ENCODE data around the gene CDC14B. TPM values are rescaled to one million over a fixed set of nuclear protein-coding genes. Genes with fewer than 3 reads are reported as not detected.

Gene CDC14B
- polyA plus RNA-seq, 4 donors = 8.5 to 20.8 (median 14.1) TPM

DNA sequence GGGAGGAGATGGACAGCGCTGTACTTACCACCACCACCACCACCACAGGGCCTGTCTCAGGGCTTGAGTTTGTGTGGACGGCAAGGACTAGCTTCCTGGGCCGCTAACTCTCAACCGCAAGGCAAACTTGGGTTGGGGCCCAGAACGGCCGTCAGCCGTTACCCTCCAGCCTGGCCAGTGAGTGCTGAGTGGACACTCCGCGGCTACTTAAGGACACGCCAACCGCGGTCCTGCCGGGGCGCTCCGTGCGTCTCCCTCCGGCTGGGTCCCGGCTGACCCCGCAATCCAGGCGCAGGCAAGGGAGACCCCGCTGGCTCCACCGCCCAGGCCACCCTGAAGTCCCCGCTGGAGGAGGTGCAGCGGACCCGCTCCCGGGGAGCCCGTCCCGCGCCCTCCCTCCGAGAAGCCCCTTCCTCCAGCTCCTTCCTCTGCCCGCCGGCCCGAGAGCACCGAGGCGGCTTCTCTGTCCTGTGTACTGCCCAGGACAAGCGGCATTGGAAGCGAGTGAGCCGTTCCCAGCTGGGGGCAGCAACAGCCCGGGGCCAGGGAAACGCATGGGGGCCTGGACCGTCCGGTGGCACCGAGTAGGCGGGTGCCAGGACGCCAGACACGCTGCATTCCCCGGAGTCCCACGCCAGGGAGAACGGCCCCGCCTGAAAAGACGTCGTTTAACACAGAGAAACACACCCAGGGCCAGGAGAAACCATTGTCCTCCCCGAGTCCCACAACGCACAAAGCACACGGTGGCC is 123.1 kb downstream of the CDC14B start:
- H3K4me3 ChIP-seq (ENCODE audit: low read depth in 1 of 3, low read length in 3 of 3) = no peak overlapping the region
- H3K27ac ChIP-seq (ENCODE audit: low read depth in 1 of 3, low read length in 2 of 3) = no peak overlapping the region
- H3K9me3 ChIP-seq (ENCODE audit: control insufficient read depth in 2 of 2, insufficient read depth in 1 of 2, low read depth in 1 of 2, low read length in 1 of 2) = no peaks in the 10 kb centered on the region
- peaks cover 0 to 30% (median 0%) of the 10 kb centered on the region in 3 donors for H3K36me3 ChIP-seq (ENCODE audit: control insufficient read depth in 3 of 3, insufficient read depth in 2 of 3, low read depth in 1 of 3, low read length in 3 of 3)
- no peaks in the 10 kb centered on the region for H3K27me3 ChIP-seq (ENCODE audit: control insufficient read depth in 3 of 3, insufficient read depth in 3 of 3, low read length in 3 of 3)
- DNase-seq = no peak
- FAIRE-seq = no peak
- WGBS, 3 donors = 95 to 96% (median 95%) methylated on average over 46 to 55 of the region's 55 CpGs
- H3K4me1 ChIP-seq (ENCODE audit: control insufficient read depth in 3 of 3, insufficient read depth in 2 of 3, low read depth in 1 of 3, low read length in 2 of 3) = no peaks in the 10 kb centered on the region

GRCh38 chr9:96495341-96495740 is 124.3 kb downstream of the CDC14B start:
- H3K36me3 ChIP-seq (ENCODE audit: control insufficient read depth in 3 of 3, insufficient read depth in 2 of 3, low read depth in 1 of 3, low read length in 3 of 3) = peaks cover 0 to 35% (median 2%) of the 10 kb centered on the region in 3 donors
- FAIRE-seq = no peak
- no peak overlapping the region for H3K4me3 ChIP-seq (ENCODE audit: low read depth in 1 of 3, low read length in 3 of 3)
- H3K4me1 ChIP-seq (ENCODE audit: control insufficient read depth in 3 of 3, insufficient read depth in 2 of 3, low read depth in 1 of 3, low read length in 2 of 3) = no peaks in the 10 kb centered on the region
- H3K27me3 ChIP-seq (ENCODE audit: control insufficient read depth in 3 of 3, insufficient read depth in 3 of 3, low read length in 3 of 3) = no peaks in the 10 kb centered on the region
- no peak for DNase-seq
- WGBS, 3 donors = 85 to 94% (median 94%) methylated on average over 11 of the region's 11 CpGs
- no peak overlapping the region for H3K27ac ChIP-seq (ENCODE audit: low read depth in 1 of 3, low read length in 2 of 3)
- no peaks in the 10 kb centered on the region for H3K9me3 ChIP-seq (ENCODE audit: control insufficient read depth in 2 of 2, insufficient read depth in 1 of 2, low read depth in 1 of 2, low read length in 1 of 2)

GRCh38 chr9:96494215-96494800 is 125.3 kb downstream of the CDC14B start:
- H3K9me3 ChIP-seq (ENCODE audit: control insufficient read depth in 2 of 2, insufficient read depth in 1 of 2, low read depth in 1 of 2, low read length in 1 of 2) = no peaks in the 10 kb centered on the region
- 85 to 94% (median 91%) methylated on average over 8 of the region's 8 CpGs for WGBS, 3 donors
- H3K36me3 ChIP-seq (ENCODE audit: control insufficient read depth in 3 of 3, insufficient read depth in 2 of 3, low read depth in 1 of 3, low read length in 3 of 3) = peaks cover 0 to 38% (median 2%) of the 10 kb centered on the region in 3 donors
- no peak overlapping the region for H3K4me3 ChIP-seq (ENCODE audit: low read depth in 1 of 3, low read length in 3 of 3)
- H3K27ac ChIP-seq (ENCODE audit: low read depth in 1 of 3, low read length in 2 of 3) = no peak overlapping the region
- H3K4me1 ChIP-seq (ENCODE audit: control insufficient read depth in 3 of 3, insufficient read depth in 2 of 3, low read depth in 1 of 3, low read length in 2 of 3) = no peaks in the 10 kb centered on the region
- DNase-seq = no peak
- no peaks in the 10 kb centered on the region for H3K27me3 ChIP-seq (ENCODE audit: control insufficient read depth in 3 of 3, insufficient read depth in 3 of 3, low read length in 3 of 3)
- no peak for FAIRE-seq

- Histone ChIP-seq H3K9me3 (ENCODE audit: control insufficient read depth in 2 of 2, insufficient read depth in 1 of 2, low read depth in 1 of 2, low read length in 1 of 2) (no peaks in the 10 kb centered on the region), H3K27me3 (ENCODE audit: control insufficient read depth in 3 of 3, insufficient read depth in 3 of 3, low read length in 3 of 3) (no peaks in the 10 kb centered on the region), H3K27ac (ENCODE audit: low read depth in 1 of 3, low read length in 2 of 3) (no peak overlapping the region), H3K4me3 (ENCODE audit: low read depth in 1 of 3, low read length in 3 of 3) (no peak overlapping the region), H3K36me3 (ENCODE audit: control insufficient read depth in 3 of 3, insufficient read depth in 2 of 3, low read depth in 1 of 3, low read length in 3 of 3) (peaks cover 1 to 41% (median 2%) of the 10 kb centered on the region in 3 donors), H3K4me1 (ENCODE audit: control insufficient read depth in 3 of 3, insufficient read depth in 2 of 3, low read depth in 1 of 3, low read length in 2 of 3) (no peaks in the 10 kb centered on the region)
- DNase-seq = no peak
- WGBS, 3 donors = 81 to 84% (median 83%) methylated on average over 13 of the region's 13 CpGs
- no peak for FAIRE-seq
These were observed 125.9 kb downstream of the CDC14B start for GRCh38 chr9:96493757-96494156.

DNA sequence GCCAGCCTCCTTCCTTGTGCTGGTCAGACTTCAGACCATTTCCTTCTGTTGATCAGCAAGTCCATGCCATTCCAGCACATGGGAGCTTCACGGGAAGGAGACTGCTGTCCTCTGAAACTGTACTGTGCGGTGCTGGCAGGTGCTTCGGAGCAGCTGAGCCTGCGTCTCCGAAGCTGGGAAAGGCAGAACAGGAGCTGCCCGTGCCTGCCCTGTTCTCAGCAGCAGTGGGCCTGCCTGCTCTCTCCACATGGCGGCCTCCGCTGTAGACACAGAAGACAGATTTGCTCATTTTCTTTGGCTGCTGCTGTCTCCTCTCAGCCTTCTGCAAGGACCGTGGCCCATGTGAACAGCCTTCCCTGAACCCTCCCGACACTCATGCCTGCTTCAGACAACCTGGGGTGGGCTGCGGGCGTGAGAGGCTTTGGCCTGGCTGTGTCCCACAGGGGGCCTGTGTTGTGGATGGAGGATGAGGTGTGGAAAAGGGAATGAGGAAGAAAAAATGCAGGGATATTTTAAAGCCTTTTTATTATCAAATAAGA is 126.6 kb downstream of the CDC14B start:
- WGBS, 3 donors = 89 to 93% (median 89%) methylated on average over 12 of the region's 12 CpGs
- Histone ChIP-seq H3K9me3 (ENCODE audit: control insufficient read depth in 2 of 2, insufficient read depth in 1 of 2, low read depth in 1 of 2, low read length in 1 of 2) (no peaks in the 10 kb centered on the region), H3K27me3 (ENCODE audit: control insufficient read depth in 3 of 3, insufficient read depth in 3 of 3, low read length in 3 of 3) (no peaks in the 10 kb centered on the region), H3K27ac (ENCODE audit: low read depth in 1 of 3, low read length in 2 of 3) (no peak overlapping the region), H3K4me1 (ENCODE audit: control insufficient read depth in 3 of 3, insufficient read depth in 2 of 3, low read depth in 1 of 3, low read length in 2 of 3) (no peaks in the 10 kb centered on the region), H3K4me3 (ENCODE audit: low read depth in 1 of 3, low read length in 3 of 3) (no peak overlapping the region), H3K36me3 (ENCODE audit: control insufficient read depth in 3 of 3, insufficient read depth in 2 of 3, low read depth in 1 of 3, low read length in 3 of 3) (peaks cover 2 to 46% (median 3%) of the 10 kb centered on the region in 3 donors)
- FAIRE-seq (no peak), DNase-seq (no peak)

DNA sequence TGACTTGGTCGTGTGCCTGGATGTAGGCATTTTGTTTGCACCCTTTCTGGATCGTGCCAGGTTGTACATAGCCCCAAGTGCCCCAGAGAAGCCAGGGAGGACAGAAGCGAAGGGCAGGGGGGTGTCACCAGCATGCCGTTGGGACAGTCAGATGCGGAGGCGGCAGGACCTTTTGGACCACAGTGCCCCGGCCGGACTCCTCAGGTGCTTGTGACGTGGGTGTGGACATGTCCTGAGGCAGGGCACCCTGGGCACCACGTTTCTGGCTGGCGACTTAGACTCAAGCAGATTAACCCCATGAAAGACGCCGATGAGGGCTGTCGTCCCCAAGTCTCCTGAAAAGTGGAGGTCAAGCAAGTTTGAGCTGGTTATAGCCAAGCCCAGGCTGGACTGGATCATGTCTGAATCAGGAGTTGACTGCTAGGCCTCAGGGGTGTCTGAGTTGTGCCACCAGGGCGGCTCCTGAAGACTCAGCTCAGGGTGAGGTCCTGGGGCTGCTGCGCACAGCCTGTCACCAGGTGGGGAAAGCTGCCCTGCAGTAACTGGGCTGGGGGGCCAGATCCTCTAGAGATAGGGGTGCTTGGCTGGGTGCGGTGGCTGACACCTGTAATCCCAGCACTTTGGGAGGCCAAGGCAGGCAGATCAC is 127.6 kb downstream of the CDC14B start:
- no peak overlapping the region for H3K27ac ChIP-seq (ENCODE audit: low read depth in 1 of 3, low read length in 2 of 3)
- no peaks in the 10 kb centered on the region for H3K4me1 ChIP-seq (ENCODE audit: control insufficient read depth in 3 of 3, insufficient read depth in 2 of 3, low read depth in 1 of 3, low read length in 2 of 3)
- peaks cover 2 to 49% (median 3%) of the 10 kb centered on the region in 3 donors for H3K36me3 ChIP-seq (ENCODE audit: control insufficient read depth in 3 of 3, insufficient read depth in 2 of 3, low read depth in 1 of 3, low read length in 3 of 3)
- no peaks in the 10 kb centered on the region for H3K9me3 ChIP-seq (ENCODE audit: control insufficient read depth in 2 of 2, insufficient read depth in 1 of 2, low read depth in 1 of 2, low read length in 1 of 2)
- WGBS, 3 donors = 87 to 93% (median 89%) methylated on average over 17 of the region's 17 CpGs
- FAIRE-seq (no peak), DNase-seq (no peak)
- no peak overlapping the region for H3K4me3 ChIP-seq (ENCODE audit: low read depth in 1 of 3, low read length in 3 of 3)
- no peaks in the 10 kb centered on the region for H3K27me3 ChIP-seq (ENCODE audit: control insufficient read depth in 3 of 3, insufficient read depth in 3 of 3, low read length in 3 of 3)

GRCh38 chr9:96491079-96491879 is 128.4 kb downstream of the CDC14B start:
- H3K4me1 ChIP-seq (ENCODE audit: control insufficient read depth in 3 of 3, insufficient read depth in 2 of 3, low read depth in 1 of 3, low read length in 2 of 3) = no peaks in the 10 kb centered on the region

More at GRCh38 chr9:96491079-96491879, 128.4 kb downstream of the CDC14B start:
- H3K27me3 ChIP-seq (ENCODE audit: control insufficient read depth in 3 of 3, insufficient read depth in 3 of 3, low read length in 3 of 3) = no peaks in the 10 kb centered on the region
- WGBS, 3 donors = 71 to 75% (median 73%) methylated on average over 10 of the region's 10 CpGs
- peaks cover 2 to 47% (median 3%) of the 10 kb centered on the region in 3 donors for H3K36me3 ChIP-seq (ENCODE audit: control insufficient read depth in 3 of 3, insufficient read depth in 2 of 3, low read depth in 1 of 3, low read length in 3 of 3)
- FAIRE-seq (no peak), DNase-seq (no peak)
- H3K4me3 ChIP-seq (ENCODE audit: low read depth in 1 of 3, low read length in 3 of 3) = no peak overlapping the region
- H3K9me3 ChIP-seq (ENCODE audit: control insufficient read depth in 2 of 2, insufficient read depth in 1 of 2, low read depth in 1 of 2, low read length in 1 of 2) = no peaks in the 10 kb centered on the region
- H3K27ac ChIP-seq (ENCODE audit: low read depth in 1 of 3, low read length in 2 of 3) = no peak overlapping the region
